GM08714 (cell line): ENCODE measurements around the gene LRP6.
"Not testable (repeated sequence)": the region's sequence is repeated elsewhere in the genome, so short reads cannot be mapped to it uniquely, and the experiment has no call there.

Experiments
- H3K4me3 ChIP-seq: fragments of 200-500 bp; sonication (Bioruptor generic); 2 replicates; pipeline ENCODE4 v1.5.1; 2014; ENCODE audit warnings: mild to moderate bottlenecking, low read length, inconsistent platforms
- ZNF274 ChIP-seq: IDR thresholded peaks from 2 replicates; pipeline ENCODE4 v1.6.1; 2012; ENCODE audit warnings: mild to moderate bottlenecking, low read depth, low read length

LRP6 gene

GRCh38 chr12:12266873-12267741 lies at the start of gene LRP6:
Gene LRP6, minus strand, starts transcription at chr12:12267044. Its CDS starts 309 bp downstream, at chr12:12266735.
- peak within 1 kb of the TSS; percentile 94 for H3K4me3 ChIP-seq
- TF ChIP-seq ZNF274, result no peak

GRCh38 chr12:12315838-12316237 lies 49.0 kb upstream of the LRP6 start:
- no peak for TF ChIP-seq ZNF274
- no peak overlapping the region for H3K4me3 ChIP-seq

- not testable (repeated sequence) for H3K4me3 ChIP-seq
Measured at GRCh38 chr12:12310695-12311094, 43.9 kb upstream of the LRP6 start.

- no peak for TF ChIP-seq ZNF274
- no peak overlapping the region for H3K4me3 ChIP-seq
Measured at GRCh38 chr12:12305568-12306300, 38.9 kb upstream of the LRP6 start.

GRCh38 chr12:12302976-12303375 lies 36.1 kb upstream of the LRP6 start:
- no peak for TF ChIP-seq ZNF274
- H3K4me3 ChIP-seq, result no peak overlapping the region

GRCh38 chr12:12301122-12301521 lies 34.3 kb upstream of the LRP6 start:
- H3K4me3 ChIP-seq, result no peak overlapping the region
- no peak for TF ChIP-seq ZNF274

- no peak for TF ChIP-seq ZNF274
- H3K4me3 ChIP-seq, result no peak overlapping the region
Measured at GRCh38 chr12:12297201-12297830, 30.5 kb upstream of the LRP6 start.

GRCh38 chr12:12294215-12295005 lies 27.6 kb upstream of the LRP6 start:
- no peak for TF ChIP-seq ZNF274
- no peak overlapping the region for H3K4me3 ChIP-seq

- no peak for TF ChIP-seq ZNF274
- H3K4me3 ChIP-seq, result no peak overlapping the region
Measured at GRCh38 chr12:12290206-12290605, 23.4 kb upstream of the LRP6 start.

GRCh38 chr12:12286441-12286840 lies 19.6 kb upstream of the LRP6 start:
- TF ChIP-seq ZNF274, result no peak

GRCh38 chr12:12282761-12283425 lies 16.0 kb upstream of the LRP6 start:
- H3K4me3 ChIP-seq, result no peak overlapping the region

More at GRCh38 chr12:12286441-12286840, 19.6 kb upstream of the LRP6 start:
- H3K4me3 ChIP-seq, result no peak overlapping the region

GRCh38 chr12:12282202-12282601 lies 15.4 kb upstream of the LRP6 start:
- H3K4me3 ChIP-seq, result no peak overlapping the region
- no peak for TF ChIP-seq ZNF274

More at GRCh38 chr12:12282761-12283425, 16.0 kb upstream of the LRP6 start:
- TF ChIP-seq ZNF274, result no peak

GRCh38 chr12:12281134-12281533 lies 14.3 kb upstream of the LRP6 start:
- H3K4me3 ChIP-seq, result no peak overlapping the region
- no peak for TF ChIP-seq ZNF274

GRCh38 chr12:12278899-12279298 lies 12.1 kb upstream of the LRP6 start:
- H3K4me3 ChIP-seq, result no peak overlapping the region
- TF ChIP-seq ZNF274, result no peak
